GM19397 (cell line): ENCODE data around the gene CPOX.
"Not testable (repeated sequence)": the region's sequence is repeated elsewhere in the genome, so short reads cannot be mapped to it uniquely, and the experiment has no call there.

ENCODE experiments used
- ATAC-seq: cut with Tn5 transposase; IDR thresholded peaks from one replicate; pipeline ENCODE4 v1.9.1; 2021; ENCODE audit warnings: mild to moderate bottlenecking, moderate library complexity; ENCODE audit not compliant: unreplicated experiment

The CPOX gene

GRCh38 chr3:98593046-98593936, at the start of gene CPOX:
CPOX (minus strand) TSS chr3:98593611; CDS start chr3:98593504, 107 bp downstream.
- ATAC-seq: peak; percentile 93

- ATAC-seq: not testable (repeated sequence)
Measured at GRCh38 chr3:98642769-98643168, 49.4 kb upstream of the CPOX start.

GRCh38 chr3:98641756-98642155, 48.3 kb upstream of the CPOX start:
- ATAC-seq: not testable (repeated sequence)

GRCh38 chr3:98638515-98638914, 45.1 kb upstream of the CPOX start:
- not testable (repeated sequence) for ATAC-seq

GRCh38 chr3:98630416-98630815, 37.0 kb upstream of the CPOX start:
- no peak for ATAC-seq

- no peak for ATAC-seq
Measured at GRCh38 chr3:98628317-98628716, 34.9 kb upstream of the CPOX start.

- ATAC-seq: no peak
Measured at GRCh38 chr3:98626151-98626550, 32.7 kb upstream of the CPOX start.

GRCh38 chr3:98623572-98624280, 30.3 kb upstream of the CPOX start:
- no peak for ATAC-seq

GRCh38 chr3:98617841-98618240, 24.4 kb upstream of the CPOX start:
- no peak for ATAC-seq

- ATAC-seq: no peak
Measured at GRCh38 chr3:98613616-98614015, 20.2 kb upstream of the CPOX start.

- ATAC-seq: peak; percentile 79
Measured at GRCh38 chr3:98612996-98613517, 19.6 kb upstream of the CPOX start.

- peak; percentile 60 for ATAC-seq
Measured at GRCh38 chr3:98612587-98612986, 19.2 kb upstream of the CPOX start.

GRCh38 chr3:98608029-98608428, 14.6 kb upstream of the CPOX start:
- no peak for ATAC-seq

GRCh38 chr3:98603580-98603979, 10.2 kb upstream of the CPOX start:
- no peak for ATAC-seq

- ATAC-seq: peak; percentile 53
Measured at GRCh38 chr3:98602078-98602678, 8.8 kb upstream of the CPOX start.

- no peak for ATAC-seq
Measured at GRCh38 chr3:98601180-98601579, 7.8 kb upstream of the CPOX start.

GRCh38 chr3:98600412-98601095, 7.1 kb upstream of the CPOX start:
- ATAC-seq: peak; percentile 43

- no peak for ATAC-seq
Measured at GRCh38 chr3:98599647-98600411, 6.4 kb upstream of the CPOX start.

GRCh38 chr3:98598492-98598891, 5.1 kb upstream of the CPOX start:
- ATAC-seq: no peak
